HepG2 (cell line): ENCODE results near the gene TSKU. TPM values are rescaled to one million over a fixed set of nuclear protein-coding genes. Genes with fewer than 3 reads are reported as not detected.

Source experiments
- ATAC-seq: fragments of 200-7000 bp; cut with Tn5 transposase; 3 replicates; pipeline ENCODE4 v1.9.1; 2020; ENCODE audit warnings: mild to moderate bottlenecking, moderate library complexity
- BruUV-seq: library from RNA; stranded (reverse); fragments of 400-500 nt; replicated peaks from 2 replicates; lab custom pipeline; 2021; lab: Mats Ljungman, UMichigan
- CTCF ChIA-PET: fragments of 300-600 bp; formaldehyde crosslinking; extraction: SDS; loops from one replicate; lab custom pipeline; 2021; ENCODE audit warnings: low total read pairs, inconsistent platforms, low intra/inter-chr PET ratio; lab: Yijun Ruan, JAX
- POLR2A ChIA-PET: fragments of 350-600 bp; sonication (Branson Sonifier 250); formaldehyde crosslinking; loops from one replicate; lab custom pipeline; 2020; ENCODE audit warnings: antibody characterized with exemption, inconsistent platforms; lab: Yijun Ruan, JAX
- DNase-seq: peaks from one replicate; pipeline ENCODE4 v3.0.0-alpha.2; 2015; ENCODE audit warnings: low spot score
- FAIRE-seq: peaks from 3 replicates; lab custom pipeline; 2011; peaks lifted over from hg19 to GRCh38; lab: Jason Lieb, UNC
- H2AFZ ChIP-seq: one replicate; pipeline ENCODE4 v1.6.1; 2011; ENCODE audit warnings: low read length, inconsistent platforms
- H3K27ac ChIP-seq: fragments of 300-600 bp; 3 replicates; pipeline ENCODE4 v1.8.0; 2011; ENCODE audit warnings: mixed run types, mild to moderate bottlenecking, mixed read lengths, low read length, inconsistent platforms; ENCODE audit not compliant: insufficient read depth; ENCODE audit errors: extremely low read length
- H3K27me3 ChIP-seq, 2 experiments: fragments of 200-600 bp in 1 of 2; 2 replicates in 1 of 2; 3 replicates in 1 of 2; pipeline versions ENCODE4 v1.6.0 to v1.8.0; 2011; ENCODE audit warnings: low read length in 2 of 2, mild to moderate bottlenecking in 2 of 2, moderate library complexity in 2 of 2, inconsistent platforms in 1 of 2; ENCODE audit not compliant: insufficient read depth in 2 of 2, control insufficient read depth in 1 of 2
- H3K36me3 ChIP-seq, 2 experiments: fragments of 200-600 bp in 1 of 2; replicated peaks in 1 of 2; 2 replicates in 1 of 2; 3 replicates in 1 of 2; pipeline versions ENCODE4 v1.5.1 to v1.8.0; 2011; ENCODE audit warnings: low read length in 2 of 2, inconsistent platforms in 1 of 2; ENCODE audit not compliant: insufficient read depth in 2 of 2, control insufficient read depth in 1 of 2
- H3K4me1 ChIP-seq: 2 replicates; pipeline ENCODE4 v1.5.1; 2012; ENCODE audit warnings: low read length, inconsistent platforms; ENCODE audit not compliant: insufficient read depth
- H3K4me2 ChIP-seq: 2 replicates; pipeline ENCODE4 v1.6.0; 2011; ENCODE audit warnings: low read depth, low read length, inconsistent platforms
- H3K4me3 ChIP-seq, 3 experiments: fragments of 200-600 bp in 1 of 3; sonication (generic), shearing (Covaris generic) in 1 of 3; replicated peaks in 1 of 3; 2 replicates each; pipeline ENCODE4 v1.5.1; 2011 to 2016; ENCODE audit warnings: low read length in 3 of 3, inconsistent platforms in 2 of 3, low read depth in 2 of 3, mild to moderate bottlenecking in 2 of 3, control low read depth in 1 of 3, mixed read lengths in 1 of 3; ENCODE audit not compliant: insufficient read depth in 1 of 3
- H3K79me2 ChIP-seq: one replicate; pipeline ENCODE4 v1.6.1; 2011; ENCODE audit warnings: low read length, inconsistent platforms; ENCODE audit not compliant: insufficient read depth
- H3K9ac ChIP-seq: 2 replicates; pipeline ENCODE4 v1.6.0; 2011; ENCODE audit warnings: mild to moderate bottlenecking, low read depth, low read length, inconsistent platforms; ENCODE audit not compliant: insufficient read depth
- H3K9me3 ChIP-seq: 2 replicates; pipeline ENCODE4 v1.5.1; 2012; ENCODE audit warnings: mild to moderate bottlenecking, low read length
- H4K20me1 ChIP-seq: 2 replicates; pipeline ENCODE4 v1.6.0; 2011; ENCODE audit warnings: inconsistent platforms, mild to moderate bottlenecking, low read length, moderate library complexity; ENCODE audit not compliant: insufficient read depth
- ATF4 ChIP-seq, 2 experiments: fragments of 450-650 bp in 1 of 2; sonication (generic) in 1 of 2; formaldehyde crosslinking; IDR thresholded peaks; 2 replicates each; pipeline versions ENCODE4 v1.5.0 to v1.8.0; 2020 to 2022; ENCODE audit warnings: mild to moderate bottlenecking in 1 of 2, missing genetic modification reagents in 1 of 2
- HBP1 ChIP-seq: IDR thresholded peaks from 2 replicates; pipeline ENCODE4 v1.6.1; 2016; ENCODE audit warnings: low read depth, control low read depth
- HIC2 ChIP-seq: sonication (generic); formaldehyde crosslinking; IDR thresholded peaks from 2 replicates; pipeline ENCODE4 v1.9.0; 2022; ENCODE audit warnings: low read depth, missing genetic modification reagents
- IKZF1 ChIP-seq: fragments of 450-650 bp; IDR thresholded peaks from 2 replicates; pipeline ENCODE4 v1.7.1; 2016
- IKZF5 ChIP-seq: IDR thresholded peaks from 2 replicates; pipeline ENCODE4 v1.6.1; 2018; ENCODE audit warnings: missing genetic modification reagents, mild to moderate bottlenecking, missing compliant biosample characterization
- NFE2L1 ChIP-seq: sonication (generic); formaldehyde crosslinking; IDR thresholded peaks from 2 replicates; pipeline ENCODE4 v1.4.0; 2020; ENCODE audit warnings: missing genetic modification reagents, mild to moderate bottlenecking, borderline replicate concordance
- ZFP36 ChIP-seq: fragments of 150-350 bp; IDR thresholded peaks from 2 replicates; pipeline ENCODE4 v1.6.1; 2018; ENCODE audit warnings: borderline replicate concordance, low read length, low read depth; ENCODE audit not compliant: partially characterized antibody
- ZFP91 ChIP-seq: sonication (generic); formaldehyde crosslinking; IDR thresholded peaks from 2 replicates; pipeline ENCODE4 v1.9.0; 2022; ENCODE audit warnings: missing genetic modification reagents, mild to moderate bottlenecking, borderline replicate concordance
- ZNF354B ChIP-seq: sonication (generic); formaldehyde crosslinking; IDR thresholded peaks from 2 replicates; pipeline ENCODE4 v1.8.0; 2022; ENCODE audit warnings: mild to moderate bottlenecking, missing genetic modification reagents
- ZNF430 ChIP-seq: sonication (generic); formaldehyde crosslinking; IDR thresholded peaks from 2 replicates; pipeline ENCODE4 v1.9.0; 2021; ENCODE audit warnings: mild to moderate bottlenecking, missing genetic modification reagents
- ZNF556 ChIP-seq: sonication (generic); formaldehyde crosslinking; IDR thresholded peaks from 2 replicates; pipeline ENCODE4 v1.4.0; 2020; ENCODE audit warnings: mild to moderate bottlenecking, missing genetic modification reagents, borderline replicate concordance
- ZNF737 ChIP-seq: sonication (generic); formaldehyde crosslinking; IDR thresholded peaks from 2 replicates; pipeline ENCODE4 v1.5.0; 2020; ENCODE audit warnings: missing genetic modification reagents, mild to moderate bottlenecking, borderline replicate concordance
- WGBS: methylation state at CpG from one replicate; pipeline ENCODE4 v1.1.6; 2017; ENCODE audit warnings: low lambda C conversion rate; 5-methylcytosine and 5-hydroxymethylcytosine counted together
- in situ Hi-C: cut with HindIII; loops from 2 replicates; pipeline ENCODE4 v1.10.0; 2017; ENCODE audit warnings: low pct_unique_long_range_greater_than_20kb; ENCODE audit not compliant: extremely low pct_ligation_motif_present
- intact Hi-C: fragments of 100-400 bp; cut with micrococcal nuclease; formaldehyde crosslinking; loops from one replicate; pipeline ENCODE4 v1.10.0; 2022; ENCODE audit not compliant: unreplicated experiment
- polyA plus RNA-seq, 8 experiments: library from polyadenylated mRNA; depleted of rRNA in 3 of 8; stranded (reverse) in 7 of 8; unstranded in 1 of 8; fragments of >200 nt; fragmentation: Illumina TruSeq in 4 of 8; extraction: Trizol in 4 of 8; gene quantifications; 2 replicates each; pipeline versions ENCODE4 v1.2.1 to v1.2.3, GENCODE V29; 2011 to 2016; ENCODE audit warnings: low read depth in 4 of 8, missing spikeins in 1 of 8, mixed read lengths in 1 of 8; ENCODE audit not compliant: insufficient read depth in 1 of 8
- total RNA-seq, 5 experiments: library from RNA; depleted of rRNA; stranded (reverse); fragments of >200 nt; fragmentation: Illumina TruSeq; extraction: Trizol; gene quantifications; 2 replicates each; pipeline ENCODE4 v1.2.3, GENCODE V29; 2016; ENCODE audit warnings: low read depth in 1 of 5

TSKU gene
- total and polyA plus RNA-seq, 2 of the 13 experiments (the other 11 are each of a cell fraction or from before 2014, with no cell fraction given), result 20.3 to 21.4 TPM

GRCh38 chr11:76736266-76736665 lies 46.9 kb upstream of the TSKU start:
- in situ Hi-C loops (loop anchor here (5.0 kb wide), 1 partner anchor 181 kb away; no protein-coding TSS in a partner anchor), intact Hi-C loops (no loop called here)
- Histone ChIP-seq H3K4me3 (no peak overlapping the region), H3K9ac (no peak overlapping the region), H4K20me1 (no peaks in the 10 kb centered on the region), H3K4me2 (no peak overlapping the region), H3K9me3 (no peaks in the 10 kb centered on the region), H2AFZ (no peak overlapping the region), H3K79me2 (no peaks in the 10 kb centered on the region), H3K27me3 (peaks cover 4 to 27% of the 10 kb centered on the region in 2 experiments; a peak in 2 of 5 replicates), H3K36me3 (no peaks in the 10 kb centered on the region), H3K27ac (no peak overlapping the region), H3K4me1 (peaks cover 22% of the 10 kb centered on the region)
- POLR2A ChIA-PET, result no interaction called here
- TF ChIP-seq IKZF1 (no peak), HBP1 (CRISPR knock-in tag) (no peak), IKZF5 (CRISPR knock-in tag) (no peak), NFE2L1 (CRISPR knock-in tag) (no peak), ZNF556 (CRISPR knock-in tag) (no peak), ZFP36 (no peak), ZNF354B (CRISPR knock-in tag) (no peak), ATF4 (CRISPR knock-in tag; IDR thresholded peaks at IDR 0.05) (no peak), ZNF737 (CRISPR knock-in tag) (no peak), ZNF430 (CRISPR knock-in tag) (no peak), ZFP91 (CRISPR knock-in tag) (no peak), HIC2 (CRISPR knock-in tag) (no peak)
- FAIRE-seq (no peak), DNase-seq (no peak), ATAC-seq (peak; percentile 41)
- CTCF ChIA-PET, result no interaction called here
- WGBS, result 43% methylated on average over 4 of the region's 4 CpGs
- BruUV-seq, result no TSS peak
